ENCODE data around the gene FTHL17. TPM values are rescaled to one million over a fixed set of nuclear protein-coding genes. Genes with fewer than 3 reads are reported as not detected.

The FTHL17 gene
- not detected in 2 replicates for total RNA-seq
- long read RNA-seq: 0 reads

- H3K27ac Mint-ChIP-seq (ENCODE audit: unreplicated experiment): no peak within 1 kb of the TSS
- H3K4me3 Mint-ChIP-seq: no peak within 1 kb of the TSS
Measured at GRCh38 chrX:31071725-31072124, at the start of gene FTHL17. Gene FTHL17 (minus strand): TSS chrX:31072041. CDS start chrX:31071953, 88 bp downstream.

GRCh38 chrX:31117266-31117665 lies 45.4 kb upstream of the FTHL17 start:
- no peak for DNase-seq (ENCODE audit: low read depth, low spot score)
- no peak overlapping the region for H3K27ac Mint-ChIP-seq (ENCODE audit: unreplicated experiment)
- H3K27me3 Mint-ChIP-seq (ENCODE audit: low read depth): no peaks in the 10 kb centered on the region
- no peak overlapping the region for H3K4me3 Mint-ChIP-seq
- no peak for TF ChIP-seq CTCF (conservative IDR thresholded peaks at IDR 0.05)
- no peaks in the 10 kb centered on the region for H3K4me1 Mint-ChIP-seq
- no peaks in the 10 kb centered on the region for H3K36me3 Mint-ChIP-seq (ENCODE audit: low read depth)
- peaks cover 13% of the 10 kb centered on the region for H3K9me3 Mint-ChIP-seq

More at GRCh38 chrX:31071725-31072124, at the start of gene FTHL17:
- Mint-ChIP-seq H3K27me3 (ENCODE audit: low read depth) (no peaks in the 10 kb centered on the region), H3K4me1 (peaks cover 3% of the 10 kb centered on the region), H3K36me3 (ENCODE audit: low read depth) (peaks cover 4% of the 10 kb centered on the region), H3K9me3 (peaks cover 16% of the 10 kb centered on the region)
- DNase-seq (ENCODE audit: low read depth, low spot score): no peak
- no peak for TF ChIP-seq CTCF (conservative IDR thresholded peaks at IDR 0.05)

GRCh38 chrX:31115398-31115797 lies 43.6 kb upstream of the FTHL17 start:
- no peak overlapping the region for H3K27ac Mint-ChIP-seq (ENCODE audit: unreplicated experiment)

GRCh38 chrX:31114858-31115257 lies 43.0 kb upstream of the FTHL17 start:
- DNase-seq (ENCODE audit: low read depth, low spot score): no peak

More at GRCh38 chrX:31115398-31115797, 43.6 kb upstream of the FTHL17 start:
- TF ChIP-seq CTCF (conservative IDR thresholded peaks at IDR 0.05): no peak
- peaks cover 22% of the 10 kb centered on the region for H3K9me3 Mint-ChIP-seq
- no peak for DNase-seq (ENCODE audit: low read depth, low spot score)
- no peak overlapping the region for H3K4me3 Mint-ChIP-seq
- no peaks in the 10 kb centered on the region for H3K4me1 Mint-ChIP-seq
- no peaks in the 10 kb centered on the region for H3K27me3 Mint-ChIP-seq (ENCODE audit: low read depth)
- peaks cover 3% of the 10 kb centered on the region for H3K36me3 Mint-ChIP-seq (ENCODE audit: low read depth)

DNA sequence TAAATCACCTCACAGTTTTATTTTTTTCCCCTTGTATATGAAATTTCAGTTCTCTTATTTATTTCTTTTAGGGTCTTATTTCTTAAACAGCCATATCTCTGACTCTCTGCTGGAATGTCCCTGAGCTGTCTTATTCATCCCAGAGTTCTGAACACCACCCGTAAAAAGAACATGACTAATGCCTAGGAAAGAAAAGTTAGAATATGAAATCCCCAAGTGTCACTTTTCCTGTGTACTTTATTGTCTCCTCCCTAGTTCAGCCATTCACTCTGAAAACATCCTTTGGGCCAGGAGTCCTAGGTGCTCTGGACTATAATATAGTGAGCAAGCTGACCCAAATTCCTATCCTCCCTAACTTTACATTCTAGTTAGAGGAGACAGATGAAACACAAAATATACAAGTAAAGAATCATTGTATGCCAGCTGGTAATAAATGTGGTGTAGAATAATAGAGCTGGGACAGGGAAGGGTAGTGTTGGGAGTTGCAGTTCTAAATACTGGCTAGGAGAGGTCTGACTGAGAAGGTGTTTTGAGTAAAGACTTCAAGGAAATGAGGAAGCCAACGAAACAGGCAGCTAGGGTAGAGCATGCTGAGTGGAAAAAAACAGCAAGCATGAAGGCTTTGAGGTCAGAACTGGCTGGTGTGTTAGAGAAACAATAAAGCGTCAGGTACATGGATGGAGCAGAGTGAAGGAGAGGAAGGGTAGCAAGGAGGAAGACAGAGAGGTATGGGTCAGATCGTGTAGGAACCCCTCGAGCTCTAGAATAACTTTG lies 40.6 kb upstream of the FTHL17 start:
- no peak for TF ChIP-seq CTCF (conservative IDR thresholded peaks at IDR 0.05)
- Mint-ChIP-seq H3K27me3 (ENCODE audit: low read depth) (no peaks in the 10 kb centered on the region), H3K4me1 (no peaks in the 10 kb centered on the region), H3K4me3 (no peak overlapping the region), H3K27ac (ENCODE audit: unreplicated experiment) (no peak overlapping the region), H3K36me3 (ENCODE audit: low read depth) (peaks cover 3% of the 10 kb centered on the region), H3K9me3 (peaks cover 20% of the 10 kb centered on the region)
- DNase-seq (ENCODE audit: low read depth, low spot score): no peak

More at GRCh38 chrX:31114858-31115257, 43.0 kb upstream of the FTHL17 start:
- no peak overlapping the region for H3K27ac Mint-ChIP-seq (ENCODE audit: unreplicated experiment)
- peaks cover 22% of the 10 kb centered on the region for H3K9me3 Mint-ChIP-seq
- TF ChIP-seq CTCF (conservative IDR thresholded peaks at IDR 0.05): no peak
- no peak overlapping the region for H3K4me3 Mint-ChIP-seq
- peaks cover 3% of the 10 kb centered on the region for H3K36me3 Mint-ChIP-seq (ENCODE audit: low read depth)
- no peaks in the 10 kb centered on the region for H3K27me3 Mint-ChIP-seq (ENCODE audit: low read depth)
- H3K4me1 Mint-ChIP-seq: no peaks in the 10 kb centered on the region

Data from neural crest cell (in vitro differentiated cells).